Measurements from ENCODE around the gene MACROD1.

Gene MACROD1

DNA sequence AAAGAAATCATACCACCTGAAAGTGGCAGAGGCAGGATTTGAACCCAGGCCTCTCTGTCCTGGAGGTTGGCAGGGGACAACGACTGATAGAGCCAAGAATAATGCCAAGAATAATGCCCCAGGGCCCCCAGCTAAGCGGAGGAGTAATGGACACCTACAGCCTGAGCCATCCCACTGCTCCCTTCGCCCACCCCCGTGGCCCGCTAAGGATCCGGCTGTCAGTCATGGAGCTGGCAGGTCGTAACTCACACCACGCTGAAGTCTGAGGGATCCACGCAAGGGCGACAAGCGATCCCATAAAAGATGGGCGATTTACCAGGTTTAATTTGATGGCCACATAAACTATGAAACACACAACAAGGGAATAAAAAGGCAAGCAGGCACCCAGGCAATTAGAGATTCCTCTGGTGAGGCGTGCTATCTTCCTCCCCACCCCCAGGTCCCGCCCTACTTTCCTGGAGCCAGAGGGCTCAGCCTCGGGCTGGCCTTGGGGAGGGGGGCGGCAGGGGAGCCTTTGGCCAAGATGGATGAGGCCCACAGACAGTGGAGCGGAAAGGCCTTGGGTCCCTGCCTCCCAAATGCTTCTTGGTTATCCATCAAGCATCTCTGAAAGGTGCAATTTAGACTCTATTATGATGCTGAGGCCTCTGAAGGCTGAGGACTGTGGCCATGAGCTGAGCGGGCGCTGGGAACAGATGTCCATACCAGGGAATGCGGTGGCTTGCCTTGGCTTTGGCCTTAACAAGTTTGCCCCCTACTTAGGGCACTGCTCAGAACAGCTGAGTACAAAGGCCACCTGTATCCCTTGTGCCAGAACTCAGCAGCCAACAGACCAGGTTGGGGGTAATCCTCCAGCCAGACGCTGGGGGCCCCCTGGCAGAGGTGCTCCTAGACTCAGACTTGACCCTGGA lies 55.2 kb downstream of the MACROD1 start:
- TF ChIP-seq GATA2 (IDR thresholded peaks at IDR 0.05; ENCODE audit: low read depth, low read length) = no peak
- no peak for TF ChIP-seq GATA3 (IDR thresholded peaks at IDR 0.05; ENCODE audit: low read depth, low read length)

DNA sequence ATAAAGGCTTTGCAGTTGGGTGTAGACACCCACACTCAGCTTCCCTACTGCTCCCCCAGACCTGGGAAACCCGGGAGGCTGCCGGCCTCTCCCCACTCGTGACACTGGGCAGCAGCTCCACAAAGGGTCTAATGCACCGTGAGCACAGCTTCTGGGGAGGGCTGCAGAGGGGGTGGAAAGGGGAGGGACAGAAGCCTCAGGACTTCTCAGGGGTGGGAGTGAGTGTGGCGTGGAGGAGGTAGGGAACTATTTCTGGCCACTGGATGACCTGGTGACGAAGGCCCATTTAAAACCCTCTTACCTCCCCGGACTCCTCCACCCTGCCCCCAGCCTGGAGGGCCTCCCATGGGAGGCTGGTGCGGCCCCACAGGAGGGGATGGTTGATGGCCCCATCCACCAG lies 56.6 kb downstream of the MACROD1 start:
- TF ChIP-seq GATA3 (IDR thresholded peaks at IDR 0.05; ENCODE audit: low read depth, low read length) (no peak), GATA2 (IDR thresholded peaks at IDR 0.05; ENCODE audit: low read depth, low read length) (no peak)

DNA sequence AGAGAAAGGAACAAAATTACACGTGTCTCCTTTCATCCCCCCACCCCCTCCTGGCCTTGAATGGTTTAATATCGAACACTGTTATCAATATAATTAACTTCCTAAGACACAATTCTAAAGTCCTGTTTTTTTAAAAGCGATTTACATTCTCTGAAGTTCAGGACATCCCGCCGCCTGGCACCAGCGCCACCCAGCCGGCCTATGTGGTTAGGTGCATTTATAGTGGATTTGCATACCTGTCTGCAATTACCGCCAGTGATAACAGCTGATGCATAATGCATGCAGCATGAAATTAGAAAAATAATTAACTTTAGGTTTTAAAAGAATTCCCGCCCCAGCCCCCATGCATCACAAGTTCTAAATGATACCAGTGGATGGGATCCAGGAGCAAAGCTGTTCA lies 58.6 kb downstream of the MACROD1 start:
- TF ChIP-seq GATA2 (IDR thresholded peaks at IDR 0.05; ENCODE audit: low read depth, low read length) (no peak), GATA3 (IDR thresholded peaks at IDR 0.05; ENCODE audit: low read depth, low read length) (no peak)

DNA sequence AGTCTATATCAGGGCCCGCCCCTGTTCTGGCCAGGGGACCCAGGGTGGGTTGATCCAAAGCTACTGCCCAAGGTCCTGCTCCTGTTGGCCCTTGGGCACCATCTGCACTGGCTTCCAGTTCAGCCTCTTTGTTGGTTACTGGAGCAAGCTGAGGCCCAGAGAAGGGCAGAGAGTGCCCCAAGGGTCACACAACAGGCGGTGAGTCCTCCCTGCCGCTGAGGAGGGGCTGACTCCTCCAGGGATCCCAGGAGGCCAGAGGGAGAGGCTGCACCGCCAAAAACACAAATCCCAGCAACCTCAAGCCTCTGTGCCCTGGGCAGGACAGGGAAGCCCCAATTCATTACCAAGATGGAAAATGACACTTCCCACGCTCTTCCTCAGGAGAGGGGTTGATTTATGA lies 61.3 kb downstream of the MACROD1 start:
- no peak for TF ChIP-seq GATA3 (IDR thresholded peaks at IDR 0.05; ENCODE audit: low read depth, low read length)
- TF ChIP-seq GATA2 (IDR thresholded peaks at IDR 0.05; ENCODE audit: low read depth, low read length) = no peak

DNA sequence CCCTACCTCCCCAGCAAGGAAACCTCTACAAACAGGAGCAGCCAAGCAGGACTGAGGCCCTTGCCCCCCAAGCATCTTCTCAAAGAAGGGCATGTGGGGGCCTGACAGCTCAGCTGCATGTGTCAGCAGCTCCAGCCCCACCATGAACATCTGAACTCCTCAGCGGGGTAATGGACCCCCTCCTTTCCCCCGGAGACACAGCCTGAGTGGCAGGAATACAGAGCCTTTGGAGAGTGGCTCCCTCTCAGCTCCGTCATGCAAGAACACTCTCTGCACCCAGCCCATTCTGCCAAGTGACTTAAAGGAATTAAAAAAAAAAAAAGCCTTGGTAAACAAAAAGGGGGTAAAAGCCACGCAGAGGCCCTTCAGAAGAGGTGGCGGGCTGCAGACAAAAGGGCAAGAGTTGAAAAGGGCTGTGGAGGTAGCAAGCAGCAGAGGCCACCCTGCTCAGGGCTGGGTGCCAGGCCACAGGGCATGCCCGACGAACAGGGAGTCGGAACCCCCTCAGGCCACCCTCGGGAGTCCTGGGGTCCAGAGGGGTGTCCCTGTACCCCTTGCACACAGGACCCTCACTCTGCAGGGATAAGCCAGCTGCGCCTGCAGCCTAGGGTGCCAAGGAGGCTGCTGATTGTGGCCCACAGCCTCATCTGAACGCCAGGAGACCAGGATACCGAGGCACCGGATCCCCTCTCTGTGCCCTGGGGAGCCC lies 62.5 kb downstream of the MACROD1 start:
- TF ChIP-seq GATA2 (IDR thresholded peaks at IDR 0.05; ENCODE audit: low read depth, low read length) (no peak), GATA3 (IDR thresholded peaks at IDR 0.05; ENCODE audit: low read depth, low read length) (no peak)

DNA sequence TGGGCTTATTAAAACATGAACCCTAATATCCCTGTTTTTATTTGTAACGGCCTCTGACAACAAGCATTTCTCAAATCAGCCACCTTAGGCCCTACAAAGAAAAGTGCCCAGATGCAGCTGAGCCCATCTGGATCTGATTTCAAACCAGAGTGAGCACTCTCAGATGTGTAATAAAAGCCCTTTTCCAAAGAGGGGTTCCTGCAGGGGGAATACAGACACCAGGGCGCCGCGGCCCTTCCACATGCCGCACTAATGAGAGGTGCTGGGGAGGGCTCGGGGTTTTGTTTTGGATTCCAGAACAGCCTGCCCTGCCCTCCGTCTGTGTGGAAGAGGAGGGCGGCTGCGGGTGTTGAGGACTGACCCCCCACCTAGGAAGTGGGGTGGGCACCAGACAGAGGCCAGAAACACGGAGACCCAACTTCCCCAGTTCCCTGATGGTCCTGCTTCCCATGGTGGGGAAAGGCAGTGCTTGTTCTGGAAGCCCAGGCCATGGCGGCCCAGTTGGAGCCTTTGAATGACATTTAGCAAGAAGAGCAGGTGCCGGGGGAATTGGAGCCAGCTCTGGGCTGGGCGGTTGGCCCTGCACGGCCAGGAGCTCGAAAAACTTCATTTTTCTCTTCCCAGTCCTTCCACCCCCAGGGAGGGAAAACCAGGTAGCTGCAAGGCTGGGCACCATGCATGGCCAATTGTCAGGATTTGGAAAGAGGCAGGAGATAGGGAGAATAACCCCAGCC lies 63.7 kb downstream of the MACROD1 start:
- no peak for TF ChIP-seq GATA2 (IDR thresholded peaks at IDR 0.05; ENCODE audit: low read depth, low read length)
- TF ChIP-seq GATA3 (IDR thresholded peaks at IDR 0.05; ENCODE audit: low read depth, low read length) = no peak

DNA sequence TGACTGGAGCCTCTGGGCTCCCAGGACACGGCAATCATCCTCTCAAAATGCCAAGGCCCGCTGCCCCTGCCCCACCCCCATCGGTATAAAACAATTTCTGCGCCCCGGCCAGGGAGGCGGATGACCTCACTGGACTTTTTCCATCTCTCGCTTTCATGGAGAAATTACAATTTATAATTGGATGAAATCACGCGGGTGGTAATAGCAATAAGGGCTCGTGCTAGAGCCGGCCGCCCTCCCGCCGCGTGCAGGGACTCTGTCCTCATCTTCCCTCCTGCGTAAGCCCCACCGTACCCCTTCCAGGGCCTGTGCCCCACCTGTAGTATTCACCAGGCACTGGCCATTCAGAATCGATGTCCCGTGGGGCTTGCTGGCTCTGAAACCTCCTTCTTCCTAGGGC lies 64.5 kb downstream of the MACROD1 start:
- no peak for TF ChIP-seq GATA2 (IDR thresholded peaks at IDR 0.05; ENCODE audit: low read depth, low read length)
- TF ChIP-seq GATA3 (IDR thresholded peaks at IDR 0.05; ENCODE audit: low read depth, low read length) = no peak

DNA sequence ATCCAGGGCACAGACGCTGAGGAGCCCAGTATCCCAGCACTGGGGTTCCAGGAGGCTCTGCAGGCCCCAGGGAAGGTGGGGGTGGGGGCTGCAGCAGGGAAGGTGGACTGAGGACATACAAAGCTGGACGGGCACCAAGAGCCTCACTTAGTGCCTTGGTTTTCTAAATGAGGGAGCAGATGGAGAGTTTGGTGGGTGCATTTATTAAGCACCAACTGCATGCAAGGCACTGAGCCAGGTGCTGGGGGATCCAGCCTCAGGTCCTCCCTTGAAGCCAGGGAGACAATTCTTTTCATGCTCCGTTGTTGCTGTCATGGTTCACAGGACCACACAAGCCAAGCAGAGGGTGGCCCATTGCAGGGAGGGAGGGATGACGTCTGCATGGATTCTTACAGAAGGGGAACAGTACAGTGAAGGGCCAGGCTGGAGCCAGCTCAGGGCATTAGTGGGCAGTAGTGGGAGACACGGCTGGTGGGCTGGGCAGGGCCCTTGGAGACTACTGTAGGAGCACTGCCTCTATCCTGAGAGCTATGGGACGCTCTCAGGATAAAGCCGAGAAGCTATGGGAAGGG lies 65.0 kb downstream of the MACROD1 start:
- TF ChIP-seq GATA3 (IDR thresholded peaks at IDR 0.05; ENCODE audit: low read depth, low read length) (no peak), GATA2 (IDR thresholded peaks at IDR 0.05; ENCODE audit: low read depth, low read length) (no peak)

DNA sequence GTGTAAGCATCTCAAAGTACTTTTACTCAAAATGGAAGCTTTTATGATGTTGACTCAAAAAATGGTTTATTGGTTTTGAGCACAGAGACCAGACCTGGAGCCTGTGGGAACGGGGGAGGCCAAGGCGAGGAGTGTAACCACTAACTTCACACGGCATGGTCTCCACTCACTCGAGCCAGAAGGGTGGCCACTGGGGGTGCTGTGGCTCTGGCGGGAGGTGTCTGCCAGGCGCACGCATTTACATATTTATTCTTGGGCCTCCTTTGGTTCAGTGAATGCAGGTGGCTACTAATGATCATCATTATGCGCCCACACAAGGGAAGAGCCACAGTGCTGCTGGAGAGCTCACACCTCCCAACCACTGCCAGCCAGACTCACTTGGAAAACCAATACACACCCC lies 65.6 kb downstream of the MACROD1 start:
- no peak for TF ChIP-seq GATA2 (IDR thresholded peaks at IDR 0.05; ENCODE audit: low read depth, low read length)
- no peak for TF ChIP-seq GATA3 (IDR thresholded peaks at IDR 0.05; ENCODE audit: low read depth, low read length)

DNA sequence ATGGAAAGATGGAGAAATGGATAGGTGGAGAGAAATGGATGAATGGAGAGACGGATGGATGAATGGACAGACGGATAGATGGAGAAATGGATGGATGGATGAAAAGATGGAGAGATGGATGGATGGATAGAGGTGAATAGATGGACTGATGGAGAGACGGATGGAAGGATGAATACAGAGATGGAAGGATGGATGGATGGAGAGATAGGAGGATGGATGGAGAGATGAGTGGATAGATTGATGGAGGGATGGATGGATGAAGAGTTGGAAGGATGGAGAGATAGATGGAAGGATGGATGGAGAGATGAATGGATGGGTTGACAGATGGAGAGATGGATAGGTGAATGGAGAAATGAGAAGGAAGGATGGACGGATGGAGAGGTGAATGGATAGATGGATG lies 66.5 kb downstream of the MACROD1 start:
- TF ChIP-seq GATA3 (IDR thresholded peaks at IDR 0.05; ENCODE audit: low read depth, low read length) = no peak

DNA sequence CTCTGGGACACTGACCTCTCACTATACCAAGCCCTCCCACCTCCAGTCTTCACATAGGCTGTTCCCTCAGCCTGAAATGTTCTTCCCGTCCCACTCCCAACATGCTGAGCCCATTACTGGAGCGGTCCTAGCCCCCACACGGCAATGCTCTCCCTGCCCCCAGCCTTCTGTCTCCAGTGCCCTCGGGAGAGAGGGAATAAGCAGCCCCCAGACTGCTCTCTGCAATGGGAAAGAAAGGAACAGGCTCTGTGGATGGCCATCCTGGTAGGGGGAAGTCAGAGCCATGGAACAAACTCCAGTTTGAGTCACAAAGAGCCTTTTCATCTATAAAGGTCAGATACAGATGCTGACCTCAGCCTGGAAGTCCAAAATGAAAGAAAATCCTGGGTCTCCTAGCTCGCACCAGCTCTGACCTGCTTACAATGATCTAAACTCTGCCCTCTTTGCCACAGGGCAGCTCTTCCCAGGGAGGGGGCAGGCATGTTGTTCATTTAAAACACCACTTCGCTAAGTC lies 67.5 kb downstream of the MACROD1 start:
- TF ChIP-seq GATA3 (IDR thresholded peaks at IDR 0.05; ENCODE audit: low read depth, low read length) = no peak
- TF ChIP-seq GATA2 (IDR thresholded peaks at IDR 0.05; ENCODE audit: low read depth, low read length) = no peak

DNA sequence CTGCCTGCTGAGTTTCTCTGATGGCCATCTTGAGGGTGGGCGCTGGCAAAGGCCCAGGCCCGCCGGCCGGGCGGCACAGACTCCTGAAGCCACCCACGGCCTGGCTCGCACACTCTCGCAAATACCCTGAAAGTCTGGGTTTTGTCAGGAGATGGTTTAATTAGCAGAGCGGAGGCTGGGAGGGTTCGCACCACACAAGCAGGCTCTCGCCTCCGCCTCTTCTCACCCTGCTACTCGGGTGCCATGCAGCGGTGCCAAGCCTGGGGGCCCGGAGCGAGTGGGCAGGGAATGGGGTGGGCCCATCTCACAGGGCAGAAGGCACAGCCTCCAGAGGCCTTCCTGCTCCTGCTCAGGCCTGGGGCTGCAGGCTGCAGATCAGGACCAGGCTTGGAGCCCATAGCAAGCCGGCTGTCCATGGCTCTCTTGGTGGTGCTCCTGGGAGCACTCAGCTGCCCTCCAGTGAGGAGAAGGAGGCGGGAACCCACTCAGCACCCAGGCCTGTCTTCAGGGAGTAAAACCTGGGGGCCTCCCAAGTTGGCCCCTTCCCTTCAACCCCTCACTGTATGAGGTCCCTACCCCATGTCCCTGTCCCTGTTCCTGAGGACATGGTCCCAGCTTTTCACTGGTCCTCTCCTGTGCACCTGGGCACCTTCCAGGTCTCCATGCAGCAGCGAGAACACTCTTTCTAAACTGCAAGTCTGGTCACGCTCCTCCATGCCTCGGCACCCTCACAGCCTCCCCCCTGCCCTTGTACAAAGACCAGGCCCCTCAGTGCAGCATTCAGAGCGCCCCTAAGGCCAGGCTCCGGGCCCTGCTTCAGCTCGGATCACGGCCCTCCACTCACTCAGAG lies 68.2 kb downstream of the MACROD1 start:
- TF ChIP-seq GATA2 (IDR thresholded peaks at IDR 0.05; ENCODE audit: low read depth, low read length) (no peak; the same call in 1 of the 2 replicates), GATA3 (IDR thresholded peaks at IDR 0.05; ENCODE audit: low read depth, low read length) (no peak)

DNA sequence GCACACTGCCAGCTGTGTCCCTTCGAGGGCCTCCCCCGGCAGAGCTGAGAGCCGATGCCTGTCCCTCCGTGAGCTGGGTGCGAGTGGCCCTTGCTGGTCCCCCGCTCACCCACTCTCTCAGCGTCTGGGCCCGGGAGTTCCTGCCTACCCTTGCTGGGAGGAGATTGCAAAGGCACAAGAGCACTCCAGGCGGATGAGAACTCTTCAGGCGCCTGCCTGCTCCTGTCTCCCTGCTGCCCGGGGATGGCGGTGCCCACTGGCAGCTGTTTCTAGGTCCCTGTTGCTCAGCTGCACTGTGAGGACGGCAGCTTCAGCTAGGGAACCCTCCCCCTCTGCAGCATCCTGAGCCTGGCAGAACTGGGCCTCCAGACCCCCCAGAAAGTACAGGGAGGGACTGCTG lies 69.1 kb downstream of the MACROD1 start:
- TF ChIP-seq GATA3 (IDR thresholded peaks at IDR 0.05; ENCODE audit: low read depth, low read length) (no peak), GATA2 (IDR thresholded peaks at IDR 0.05; ENCODE audit: low read depth, low read length) (no peak)
